ENCODE measurements around the gene UBR2.
"Not testable (repeated sequence)": the region's sequence is repeated elsewhere in the genome, so short reads cannot be mapped to it uniquely, and the experiment has no call there.

UBR2 gene

DNA sequence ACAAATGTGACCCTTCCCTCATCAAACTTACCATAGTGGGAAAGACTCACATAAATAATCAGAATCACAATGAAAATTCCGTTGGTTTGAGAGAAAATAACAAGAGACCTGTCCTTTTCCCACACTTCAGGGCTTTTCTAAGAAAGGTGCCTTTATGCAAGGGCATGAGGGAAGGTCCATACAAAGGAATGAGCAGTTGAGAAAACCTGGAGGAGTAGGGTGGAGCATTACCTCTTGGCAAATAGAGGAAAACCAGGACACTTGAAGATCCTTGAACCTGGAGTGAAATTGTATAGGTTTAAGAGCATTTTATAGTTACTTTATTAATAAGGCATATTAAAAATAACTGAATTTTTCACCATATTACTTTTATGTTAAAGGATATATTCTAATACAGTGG lies 54.3 kb downstream of the UBR2 start:
- no peak for DNase-seq (ENCODE audit: low read depth in 2 of 2)

DNA sequence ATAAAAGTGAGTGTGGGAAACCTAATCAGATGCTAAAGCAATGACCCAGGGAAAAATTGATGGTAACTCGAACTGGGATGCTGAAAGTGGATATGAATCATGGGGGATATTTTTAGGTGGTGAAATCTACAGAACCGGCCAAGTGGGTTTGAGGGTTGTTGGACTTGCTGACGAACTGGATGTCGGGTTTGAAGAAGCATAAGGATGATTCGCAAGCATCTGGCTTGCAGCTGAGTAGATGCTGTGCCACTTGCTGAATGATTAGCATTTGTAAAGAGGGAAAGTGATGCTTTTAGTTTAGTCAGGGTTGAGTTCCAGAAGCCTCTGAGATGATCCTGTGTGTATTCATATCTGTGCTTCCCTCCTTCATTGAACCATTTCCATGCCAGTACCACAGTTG lies 54.9 kb downstream of the UBR2 start:
- no peak for DNase-seq (ENCODE audit: low read depth in 2 of 2)

DNA sequence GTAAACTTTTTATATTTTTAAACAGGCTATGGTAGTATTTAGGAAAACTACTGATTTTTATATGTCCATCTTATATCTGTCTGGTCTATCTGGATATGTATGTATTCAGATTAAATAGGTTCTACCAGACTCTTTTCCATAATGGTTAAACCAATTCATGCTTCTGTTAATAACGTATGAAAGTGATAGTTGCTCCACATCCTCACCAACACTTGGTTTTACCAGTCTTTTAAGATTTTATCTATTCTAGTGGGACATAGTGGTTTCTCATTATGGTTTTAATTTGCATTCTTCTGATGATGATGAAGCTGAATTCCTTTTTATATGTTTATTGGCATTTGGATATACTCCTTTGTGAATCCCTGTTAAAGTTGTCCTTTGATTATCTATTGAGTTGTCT lies 56.1 kb downstream of the UBR2 start:
- no peak for DNase-seq (ENCODE audit: low read depth in 2 of 2)

DNA sequence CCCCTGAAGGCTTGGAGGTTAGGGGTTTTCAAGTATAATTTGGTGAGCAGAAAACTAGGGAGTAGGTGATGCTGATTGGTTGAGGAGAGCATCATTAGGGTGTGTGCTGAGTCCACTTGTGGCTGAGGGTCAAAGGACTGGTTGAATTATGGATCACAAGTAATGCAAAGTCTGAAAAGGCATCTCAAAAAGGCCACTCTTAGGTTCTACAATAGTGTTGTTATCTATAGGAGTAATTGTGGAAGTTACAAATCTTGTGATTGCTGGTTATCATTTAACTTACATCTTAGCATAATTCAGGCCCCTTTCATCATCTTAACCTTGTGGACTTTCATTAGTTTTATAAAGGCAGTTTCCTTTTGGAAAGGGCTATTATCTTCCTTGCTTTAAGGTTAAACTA lies 60.8 kb downstream of the UBR2 start:
- no peak for DNase-seq (ENCODE audit: low read depth in 2 of 2)

DNA sequence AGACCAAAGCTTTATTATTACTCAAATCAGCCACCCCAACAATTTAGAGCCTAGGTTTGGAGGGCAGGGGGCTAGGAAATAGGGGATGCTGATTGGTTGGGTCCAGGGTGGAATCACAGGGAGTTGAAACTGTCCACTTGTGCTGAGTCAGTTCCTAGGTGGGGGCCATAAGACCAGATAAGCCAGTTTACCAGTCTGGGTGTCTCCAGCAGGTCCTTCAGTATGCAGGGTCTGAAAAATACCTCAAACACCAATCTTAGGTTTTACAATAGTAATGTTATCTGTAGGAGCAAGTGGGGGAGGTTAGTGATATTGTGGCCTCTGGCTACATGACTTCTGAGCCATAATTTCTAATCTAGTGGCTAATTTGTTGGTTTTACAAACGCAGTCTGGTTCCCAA lies 63.2 kb downstream of the UBR2 start:
- DNase-seq (ENCODE audit: low read depth in 2 of 2) = no peak

DNA sequence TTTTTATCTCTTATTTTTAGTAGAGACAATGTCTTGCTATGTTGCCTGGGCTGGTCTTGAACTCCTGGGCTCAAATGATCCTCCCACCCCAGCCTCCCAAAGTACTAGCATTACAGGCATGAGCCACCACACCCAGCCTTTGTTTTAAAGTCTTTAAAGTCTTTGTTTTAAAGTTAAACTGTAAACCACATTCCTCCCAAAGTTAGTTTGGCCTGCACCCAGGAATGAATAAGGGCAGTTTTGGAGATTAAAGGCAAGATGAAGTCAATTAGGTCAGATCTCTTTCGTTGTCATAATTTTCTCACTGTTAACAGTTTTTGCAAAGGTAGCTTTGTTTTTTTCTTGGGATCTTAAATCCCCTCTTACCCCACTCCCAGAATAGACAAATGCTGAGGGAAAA lies 63.8 kb downstream of the UBR2 start:
- DNase-seq (ENCODE audit: low read depth in 2 of 2) = no peak

DNA sequence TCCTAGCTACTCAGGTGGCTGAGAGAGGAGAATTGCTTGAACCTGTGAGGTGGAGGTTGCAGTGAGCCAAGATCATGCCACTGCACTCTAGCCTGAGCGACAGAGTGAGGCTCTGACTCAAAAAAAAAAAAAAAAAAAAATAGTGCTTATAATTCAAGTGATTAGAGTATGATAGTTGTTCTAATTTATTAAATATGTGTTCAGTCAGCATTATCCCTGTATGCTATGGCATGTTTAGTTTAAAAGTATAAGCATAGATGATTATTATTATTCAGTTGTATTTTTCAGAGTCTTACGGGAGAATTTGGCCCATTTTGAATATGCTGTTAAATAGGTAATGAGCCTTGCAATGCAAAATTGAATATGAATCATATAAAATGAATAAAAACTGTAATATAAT lies 64.8 kb downstream of the UBR2 start:
- DNase-seq (ENCODE audit: low read depth in 2 of 2) = no peak

DNA sequence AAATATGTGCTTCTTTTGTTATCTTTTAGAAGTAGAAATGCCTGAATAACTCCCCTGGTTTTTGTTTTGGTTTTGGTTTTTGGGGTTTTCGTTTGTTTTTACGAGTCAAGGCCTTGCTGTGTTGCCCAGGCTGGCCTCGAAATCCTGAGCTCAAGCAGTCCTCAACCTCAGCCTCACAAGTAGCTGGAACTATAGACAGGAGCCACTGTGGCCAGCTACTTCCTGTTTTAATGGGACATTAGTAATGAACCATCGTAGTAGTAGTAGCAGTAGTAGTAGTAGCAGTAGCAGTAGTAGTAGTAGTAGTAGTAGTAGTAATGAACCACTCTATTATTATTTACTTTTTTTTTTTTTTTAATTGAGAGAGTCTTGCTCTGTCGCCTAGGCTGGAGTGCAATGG lies 66.0 kb downstream of the UBR2 start:
- DNase-seq (ENCODE audit: low read depth in 2 of 2) = no peak

DNA sequence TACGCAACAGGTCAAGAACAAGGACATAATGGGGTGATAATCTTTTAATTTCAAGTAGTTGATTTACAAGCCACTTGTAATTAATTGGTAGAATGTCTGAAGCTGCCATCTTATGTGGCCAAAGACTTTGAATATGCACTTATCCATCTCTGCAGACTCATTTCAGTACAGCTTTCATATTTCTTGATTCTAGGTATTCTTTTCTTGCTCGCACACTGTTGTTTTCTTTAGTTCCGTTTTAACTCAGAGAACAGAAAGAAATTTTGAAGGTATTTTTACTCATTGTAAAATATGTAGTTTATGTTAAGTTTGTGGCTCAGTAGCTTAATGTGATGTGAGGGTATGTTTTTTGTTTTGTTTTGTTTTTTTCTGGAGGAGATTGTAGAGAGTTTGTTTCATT lies 73.9 kb downstream of the UBR2 start:
- no peak for DNase-seq (ENCODE audit: low read depth in 2 of 2)

DNA sequence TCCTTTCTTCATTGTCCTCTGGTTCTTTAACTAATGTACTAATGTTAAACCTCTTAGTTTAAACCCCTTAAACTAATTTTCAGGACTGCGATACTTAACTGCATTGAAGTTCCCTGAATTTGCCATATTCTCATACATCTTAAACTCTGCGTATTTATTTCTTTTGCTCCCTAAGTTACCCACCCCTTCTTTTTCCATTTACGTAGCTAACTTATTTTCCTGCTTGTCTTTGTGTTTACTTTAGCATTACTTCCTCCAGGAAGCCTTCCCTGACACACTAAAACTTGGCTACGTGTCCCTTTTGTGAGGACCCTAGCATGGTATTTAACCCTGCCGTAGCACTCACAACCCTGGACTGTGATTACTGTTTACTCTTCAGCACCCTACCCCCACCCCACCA lies 79.0 kb downstream of the UBR2 start:
- DNase-seq (ENCODE audit: low read depth in 2 of 2) = no peak

DNA sequence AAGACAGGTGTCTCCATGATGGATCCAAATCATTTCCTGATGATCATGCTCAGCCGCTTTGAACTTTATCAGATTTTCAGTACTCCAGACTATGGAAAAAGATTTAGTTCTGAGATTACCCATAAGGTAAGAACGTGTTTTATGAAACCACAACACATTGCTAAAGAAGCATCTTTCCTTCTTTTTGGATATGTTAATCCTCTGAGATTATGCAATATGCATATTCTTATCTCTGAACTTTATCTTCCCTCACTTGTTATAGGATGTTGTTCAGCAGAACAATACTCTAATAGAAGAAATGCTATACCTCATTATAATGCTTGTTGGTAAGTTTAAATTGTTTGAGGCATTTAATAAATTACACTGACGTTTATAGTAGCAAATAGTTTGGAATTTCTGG lies 80.4 kb downstream of the UBR2 start:
- no peak for DNase-seq (ENCODE audit: low read depth in 2 of 2)

DNA sequence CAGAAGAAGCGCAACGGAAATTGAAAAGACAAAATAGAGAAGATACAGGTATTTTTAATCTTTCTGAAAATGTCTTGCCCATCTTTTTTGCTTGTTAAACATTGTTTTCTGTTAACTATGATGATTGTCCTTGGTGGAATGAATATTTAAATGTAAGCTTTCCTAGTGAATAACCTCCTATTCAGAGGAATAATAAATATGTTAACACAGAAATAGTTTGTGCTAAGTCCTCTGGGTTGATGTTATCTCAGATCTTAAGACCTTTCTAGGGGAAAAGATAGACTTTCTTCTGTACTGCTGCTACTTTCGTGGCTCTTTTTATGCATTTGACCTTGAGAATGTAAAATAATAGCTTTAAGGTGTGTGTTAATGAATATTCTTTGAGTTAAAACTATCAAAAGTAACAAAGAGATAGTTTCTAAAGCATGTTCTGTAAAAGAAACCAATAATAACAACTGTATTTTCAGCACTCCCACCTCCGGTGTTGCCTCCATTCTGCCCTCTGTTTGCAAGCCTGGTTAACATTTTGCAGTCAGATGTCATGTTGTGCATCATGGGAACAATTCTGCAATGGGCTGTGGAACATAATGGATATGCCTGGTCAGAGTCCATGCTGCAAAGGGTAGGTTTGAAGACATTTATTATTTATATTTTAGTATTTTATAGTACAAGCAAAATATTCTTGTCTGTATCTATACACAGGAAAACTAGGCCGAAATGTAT lies 88.4 kb downstream of the UBR2 start:
- no peak for DNase-seq (ENCODE audit: low read depth in 2 of 2)

DNA sequence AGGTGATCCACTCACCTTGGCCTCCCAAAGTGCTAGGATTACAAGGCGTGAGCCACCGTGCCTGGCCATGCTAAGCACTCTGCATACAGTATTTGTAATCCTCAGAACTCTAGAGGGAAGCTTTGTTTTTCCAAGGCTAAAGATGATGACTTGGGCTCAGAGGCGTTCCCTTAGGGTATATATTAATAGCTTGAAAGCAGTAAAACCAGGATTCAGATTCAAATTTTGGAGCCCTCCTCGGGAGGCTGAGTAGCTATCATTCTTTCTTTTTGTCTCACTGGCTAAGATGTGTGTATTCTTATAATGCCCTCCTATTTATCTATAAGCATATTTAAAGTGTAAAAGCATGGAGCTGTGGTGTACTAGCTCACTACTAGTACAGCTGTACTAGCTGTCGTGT lies 90.0 kb downstream of the UBR2 start:
- no peak for DNase-seq (ENCODE audit: low read depth in 2 of 2)

DNA sequence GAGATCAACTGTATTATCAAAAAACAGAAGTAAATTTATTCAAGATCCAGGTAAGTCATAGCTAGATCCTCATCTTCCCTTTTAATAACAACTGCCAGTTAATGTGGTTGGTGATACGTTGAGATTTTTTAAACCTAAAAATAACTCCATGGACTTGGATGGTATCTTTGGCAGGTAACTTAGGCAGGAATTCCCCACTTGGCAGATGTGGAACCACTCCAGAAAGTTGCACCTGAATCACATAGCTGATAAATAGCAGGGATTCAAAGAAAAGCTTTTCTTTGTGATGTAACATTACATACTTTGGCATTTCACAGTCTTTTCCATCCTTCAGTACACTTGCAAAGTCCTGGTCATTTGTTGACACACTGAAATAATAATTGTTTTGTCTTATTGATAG lies 96.0 kb downstream of the UBR2 start:
- DNase-seq (ENCODE audit: low read depth in 2 of 2) = no peak

DNA sequence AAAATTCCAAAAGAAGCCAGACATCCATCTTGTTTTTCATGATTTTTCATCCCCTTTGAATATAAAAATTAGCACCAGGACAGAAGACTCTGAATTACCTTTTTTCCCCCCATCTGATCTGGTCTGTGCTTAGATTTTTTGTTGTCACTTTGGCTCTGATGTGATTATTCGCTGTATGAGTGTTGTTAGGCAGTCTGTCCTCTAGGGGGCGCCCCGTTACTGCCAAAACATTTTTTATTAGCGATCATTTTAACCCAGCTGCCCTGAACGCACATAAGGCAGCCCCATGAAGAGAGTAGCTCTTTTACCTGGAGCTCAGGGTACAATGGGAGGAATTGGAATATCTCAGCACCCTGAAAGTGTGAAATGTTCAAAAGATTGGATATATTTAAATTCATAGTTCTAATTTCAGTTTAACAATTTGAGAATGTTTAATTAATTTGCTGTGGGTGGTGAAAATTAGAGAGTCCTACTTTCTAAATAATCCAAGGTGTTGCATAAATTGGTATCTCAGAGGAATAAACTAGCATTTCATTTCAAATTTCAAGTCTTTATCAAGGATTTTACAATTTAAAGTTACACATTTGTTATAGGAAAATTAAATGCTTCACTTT lies 97.8 kb downstream of the UBR2 start:
- DNase-seq (ENCODE audit: low read depth in 2 of 2) = peak; percentile 80 to 82

DNA sequence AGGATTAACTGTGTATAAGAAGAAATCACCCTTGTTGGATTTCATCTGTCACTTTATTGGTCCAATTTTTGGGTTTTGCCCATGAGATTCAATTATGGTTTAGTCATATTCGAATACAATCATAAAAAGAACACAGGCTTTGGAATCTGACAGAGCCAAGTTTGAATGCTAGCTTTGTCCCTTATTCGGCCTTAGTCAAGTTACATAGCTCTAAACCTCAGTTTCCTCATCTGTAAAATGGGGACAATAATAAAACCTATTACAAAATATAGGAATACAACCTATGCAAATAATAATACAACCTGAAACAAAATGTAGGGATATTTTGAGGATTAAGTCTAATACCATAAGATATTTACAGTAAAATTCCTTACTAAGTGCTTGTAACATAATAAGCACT lies 100.9 kb downstream of the UBR2 start:
- no peak for DNase-seq (ENCODE audit: low read depth in 2 of 2)

DNA sequence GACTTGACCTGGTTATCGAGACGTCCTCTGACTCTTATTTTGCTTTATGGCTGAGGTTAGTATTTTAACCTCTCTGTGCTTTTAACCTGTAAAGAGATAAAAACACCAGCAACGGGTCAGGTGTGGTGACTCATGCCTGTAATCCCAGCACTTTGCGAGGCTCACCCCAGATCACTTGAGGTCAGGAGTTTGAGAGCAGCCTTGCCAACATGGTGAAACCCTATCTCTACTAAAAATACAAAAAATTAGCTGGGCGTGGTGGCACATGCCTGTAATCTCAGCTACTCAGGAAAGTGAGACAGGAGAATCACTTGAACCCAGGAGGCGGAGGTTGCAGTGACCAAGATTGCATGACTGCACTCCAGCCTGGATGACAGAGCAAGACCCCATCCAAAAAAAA lies 110.5 kb downstream of the UBR2 start:
- DNase-seq (ENCODE audit: low read depth in 2 of 2) = not testable (repeated sequence)

DNA sequence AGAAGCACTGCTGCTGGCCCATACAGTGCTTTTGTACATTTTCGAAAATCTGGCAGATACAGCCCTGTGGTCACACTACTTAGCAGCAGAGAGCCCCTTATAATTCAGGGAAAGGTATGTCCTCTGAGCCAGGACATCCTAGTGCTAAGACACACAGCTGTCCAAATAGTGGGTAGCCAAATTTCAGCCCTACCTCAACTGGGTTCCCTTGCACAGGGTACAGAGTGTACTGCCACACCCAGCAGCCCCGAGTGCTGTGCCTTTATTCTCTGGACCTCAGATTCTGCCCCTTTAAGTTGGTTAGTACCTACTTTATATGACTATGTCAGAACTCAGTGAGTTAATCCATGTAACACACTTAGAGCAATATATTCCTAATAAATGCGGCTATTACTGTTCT lies 111.0 kb downstream of the UBR2 start:
- no peak for DNase-seq (ENCODE audit: low read depth in 2 of 2)

DNA sequence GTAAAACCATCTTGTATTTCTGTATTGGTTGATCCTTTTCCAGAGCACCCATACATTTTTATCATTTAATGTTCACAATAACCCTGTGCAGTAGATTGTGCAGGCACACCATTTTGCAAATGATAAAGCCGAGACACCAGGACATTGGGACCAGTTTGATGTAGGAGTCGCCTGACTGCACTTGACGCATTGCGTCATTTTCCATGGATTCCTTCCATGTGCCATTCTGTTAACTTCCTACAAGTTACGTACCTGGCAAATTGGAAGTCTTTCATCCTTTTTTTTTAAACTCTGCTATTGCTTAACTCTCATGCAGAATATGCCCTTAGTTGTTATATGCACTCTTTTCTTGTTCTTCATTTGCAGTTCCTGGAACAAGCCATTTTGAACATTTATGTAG lies 115.5 kb downstream of the UBR2 start:
- DNase-seq (ENCODE audit: low read depth in 2 of 2) = no peak

DNA sequence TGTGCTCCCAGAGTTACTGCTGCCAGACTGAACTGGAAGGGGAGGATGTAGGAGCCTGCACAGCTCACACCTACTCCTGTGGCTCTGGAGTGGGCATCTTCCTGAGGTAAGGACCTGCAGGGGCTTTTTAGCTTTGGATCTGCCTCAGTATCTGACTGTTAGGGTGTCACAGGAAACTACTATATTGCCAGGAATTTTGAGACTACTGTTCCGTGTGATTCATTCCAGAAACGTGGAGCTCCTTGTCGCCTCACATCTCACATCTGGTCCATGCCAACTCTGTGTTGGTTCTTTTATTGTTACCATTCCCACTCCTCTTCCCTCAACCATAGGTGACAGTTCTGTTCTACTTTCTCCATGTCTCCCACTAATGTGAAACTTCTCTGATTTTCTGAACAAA lies 124.5 kb downstream of the UBR2 start:
- no peak for DNase-seq (ENCODE audit: low read depth in 2 of 2)

DNA sequence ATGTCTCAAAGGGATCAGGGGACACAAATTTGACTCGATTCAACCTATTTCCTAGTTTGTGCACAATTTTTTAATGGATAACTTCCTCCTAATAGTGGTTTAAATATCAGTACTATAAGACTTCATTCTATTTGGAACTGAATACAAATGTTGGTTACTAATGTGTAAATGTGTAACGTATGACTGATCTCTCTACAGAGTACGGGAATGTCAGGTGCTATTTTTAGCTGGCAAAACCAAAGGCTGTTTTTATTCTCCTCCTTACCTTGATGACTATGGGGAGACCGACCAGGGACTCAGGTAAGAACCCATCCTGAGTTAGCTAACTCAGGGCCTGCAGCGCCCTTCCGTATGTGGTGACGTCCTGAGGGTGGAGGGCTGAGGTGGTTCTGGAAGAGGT lies 125.5 kb downstream of the UBR2 start:
- no peak for DNase-seq (ENCODE audit: low read depth in 2 of 2)

DNA sequence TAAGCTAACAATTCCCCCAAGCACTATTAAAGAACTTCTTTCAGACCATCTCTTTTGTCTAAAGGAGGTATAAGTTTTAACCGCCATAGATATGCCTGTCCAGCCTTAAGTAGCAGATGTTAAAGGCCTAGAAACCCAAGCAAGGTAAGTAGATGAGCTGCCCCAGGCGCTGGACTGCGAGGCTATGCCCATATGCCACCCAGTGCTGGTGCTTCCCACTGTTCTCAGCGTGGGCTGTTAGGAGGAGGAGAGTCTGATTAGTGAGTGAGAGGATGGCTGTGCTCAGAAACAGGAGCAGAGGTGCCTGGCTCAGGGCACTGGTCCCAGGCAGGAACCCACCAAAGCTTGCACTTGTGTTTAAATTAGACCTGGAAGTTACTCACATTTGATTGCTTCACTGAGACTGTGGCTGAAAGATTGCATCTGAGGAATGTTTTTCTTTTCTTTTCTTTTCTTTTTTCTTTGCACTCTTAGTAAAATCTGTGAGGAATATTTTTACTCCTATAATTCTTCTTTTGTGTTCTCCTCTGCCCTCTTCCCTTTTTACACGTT lies 126.4 kb downstream of the UBR2 start:
- DNase-seq (ENCODE audit: low read depth in 2 of 2) = no peak

DNA sequence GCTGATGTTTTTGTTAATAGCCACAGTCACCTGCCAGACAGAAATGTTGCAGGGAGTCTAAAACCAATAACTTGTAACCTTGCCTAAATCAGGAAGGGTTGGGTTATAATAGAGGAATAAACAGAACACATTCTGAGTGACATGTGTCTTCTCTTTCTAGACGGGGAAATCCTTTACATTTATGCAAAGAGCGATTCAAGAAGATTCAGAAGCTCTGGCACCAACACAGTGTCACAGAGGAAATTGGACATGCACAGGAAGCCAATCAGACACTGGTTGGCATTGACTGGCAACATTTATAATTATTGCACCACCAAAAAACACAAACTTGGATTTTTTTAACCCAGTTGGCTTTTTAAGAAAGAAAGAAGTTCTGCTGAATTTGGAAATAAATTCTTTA lies 127.0 kb downstream of the UBR2 start:
- DNase-seq (ENCODE audit: low read depth in 2 of 2) = no peak
